ENCODE data around the gene GNG11.
"Not testable (repeated sequence)": the region's sequence is repeated elsewhere in the genome, so short reads cannot be mapped to it uniquely, and the experiment has no call there.

GNG11 gene

GRCh38 chr7:93921607-93922566 lies at the start of gene GNG11:
Gene GNG11 (plus strand): TSS chr7:93921735. CDS start chr7:93922138, 403 bp downstream.
- peak; percentile 7 for DNase-seq

- DNase-seq, result no peak
Observed at GRCh38 chr7:93873998-93874574, 47.4 kb upstream of the GNG11 start.

- DNase-seq, result no peak
Observed at GRCh38 chr7:93877742-93878141, 43.8 kb upstream of the GNG11 start.

- no peak for DNase-seq
Observed at GRCh38 chr7:93879356-93879755, 42.2 kb upstream of the GNG11 start.

GRCh38 chr7:93882468-93882867 lies 39.1 kb upstream of the GNG11 start:
- DNase-seq, result no peak

- no peak for DNase-seq
Observed at GRCh38 chr7:93883078-93883916, 38.2 kb upstream of the GNG11 start.

- no peak for DNase-seq
Observed at GRCh38 chr7:93883917-93884345, 37.6 kb upstream of the GNG11 start.

- no peak for DNase-seq
Observed at GRCh38 chr7:93884541-93884940, 37.0 kb upstream of the GNG11 start.

GRCh38 chr7:93889261-93889660 lies 32.3 kb upstream of the GNG11 start:
- no peak for DNase-seq

- no peak for DNase-seq
Observed at GRCh38 chr7:93890041-93890463, 31.5 kb upstream of the GNG11 start.

- DNase-seq, result no peak
Observed at GRCh38 chr7:93890464-93891068, 31.0 kb upstream of the GNG11 start, which contains the start of gene TFPI2. Gene TFPI2 (minus strand): TSS chr7:93890753. CDS start chr7:93890678, 75 bp downstream.

- DNase-seq, result no peak
Observed at GRCh38 chr7:93894426-93894825, 27.1 kb upstream of the GNG11 start.

- no peak for DNase-seq
Observed at GRCh38 chr7:93894966-93895640, 26.4 kb upstream of the GNG11 start.

GRCh38 chr7:93895859-93896600 lies 25.5 kb upstream of the GNG11 start:
- DNase-seq, result no peak

GRCh38 chr7:93897680-93898079 lies 23.9 kb upstream of the GNG11 start:
- DNase-seq, result no peak

- DNase-seq, result peak; percentile 16
Observed at GRCh38 chr7:93902777-93903423, 18.6 kb upstream of the GNG11 start.

- no peak for DNase-seq
Observed at GRCh38 chr7:93906267-93906666, 15.3 kb upstream of the GNG11 start, which contains the start of gene GNGT1. Gene GNGT1 (plus strand): TSS chr7:93906567. CDS start chr7:93906747, 180 bp downstream.

GRCh38 chr7:93910076-93910994 lies 11.2 kb upstream of the GNG11 start:
- no peak for DNase-seq

- DNase-seq, result not testable (repeated sequence)
Observed at GRCh38 chr7:93911242-93911641, 10.3 kb upstream of the GNG11 start.
